Large intestine (tissue), 3 donors: ENCODE measurements around the gene TGFBR1. TPM values are rescaled to one million over a fixed set of nuclear protein-coding genes. Genes with fewer than 3 reads are reported as not detected.

Experiments used
- DNase-seq, 2 donors: peaks; one replicate each; pipeline versions ENCODE4 v3.0.0 to v3.0.0-alpha.2; 2013
- H3K27ac ChIP-seq: one replicate; pipeline ENCODE4 v1.5.1; 2013; ENCODE audit warnings: low read length
- H3K27me3 ChIP-seq: 2 replicates; pipeline ENCODE4 v1.6.1; 2013; ENCODE audit warnings: low read length; ENCODE audit not compliant: control insufficient read depth, insufficient read depth
- H3K36me3 ChIP-seq: 2 replicates; pipeline ENCODE4 v1.6.1; 2013; ENCODE audit warnings: low read length; ENCODE audit not compliant: control insufficient read depth, insufficient read depth
- H3K4me1 ChIP-seq: one replicate; pipeline ENCODE4 v1.6.1; 2013; ENCODE audit warnings: low read length; ENCODE audit not compliant: control insufficient read depth, insufficient read depth
- H3K4me3 ChIP-seq: one replicate; pipeline ENCODE4 v1.5.1; 2013; ENCODE audit warnings: low read length
- H3K9me3 ChIP-seq: one replicate; pipeline ENCODE4 v1.6.1; 2013; ENCODE audit warnings: mild to moderate bottlenecking, low read depth, low read length, moderate library complexity; ENCODE audit not compliant: control insufficient read depth
- WGBS: methylation state at CpG from one replicate; pipeline ENCODE4 v1.1.5; 2013; ENCODE audit warnings: low lambda C conversion rate; ENCODE audit not compliant: insufficient coverage; 5-methylcytosine and 5-hydroxymethylcytosine counted together
- polyA plus RNA-seq: library from polyadenylated mRNA; unstranded; fragments of 120-200 nt; gene quantifications from one replicate; pipeline ENCODE4 v1.2.1, GENCODE V29; 2013

Gene TGFBR1
- polyA plus RNA-seq, 1 donor, result 28.6 TPM

DNA sequence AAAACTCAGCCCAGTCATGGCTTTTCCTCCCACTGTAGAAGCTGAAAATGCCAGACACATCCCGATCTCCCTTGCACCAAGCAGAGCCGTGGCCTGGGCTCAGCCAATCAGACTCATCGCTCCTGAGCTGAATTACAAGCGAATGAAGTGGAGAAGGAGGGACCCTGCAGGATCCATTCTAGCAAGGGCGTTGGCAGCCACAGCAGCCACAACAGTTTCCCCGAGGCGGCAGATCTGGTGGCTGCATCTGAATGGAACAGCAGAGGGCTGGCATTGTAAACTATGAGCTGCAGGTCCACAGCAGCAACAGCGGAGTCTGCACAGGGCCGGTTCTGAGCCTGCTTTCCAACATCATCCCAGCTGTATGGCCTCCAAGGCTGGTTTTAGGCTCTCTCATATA lies 93.1 kb downstream of the TGFBR1 start:
- no CpG with 5 or more reads among the region's 9 CpGs for WGBS
- H3K36me3 ChIP-seq, result no peaks in the 10 kb centered on the region
- no peak overlapping the region for H3K27ac ChIP-seq
- no peak for DNase-seq
- H3K4me3 ChIP-seq, result no peak overlapping the region
- H3K27me3 ChIP-seq, result peaks cover 2% of the 10 kb centered on the region
- no peaks in the 10 kb centered on the region for H3K9me3 ChIP-seq
- no peaks in the 10 kb centered on the region for H3K4me1 ChIP-seq

DNA sequence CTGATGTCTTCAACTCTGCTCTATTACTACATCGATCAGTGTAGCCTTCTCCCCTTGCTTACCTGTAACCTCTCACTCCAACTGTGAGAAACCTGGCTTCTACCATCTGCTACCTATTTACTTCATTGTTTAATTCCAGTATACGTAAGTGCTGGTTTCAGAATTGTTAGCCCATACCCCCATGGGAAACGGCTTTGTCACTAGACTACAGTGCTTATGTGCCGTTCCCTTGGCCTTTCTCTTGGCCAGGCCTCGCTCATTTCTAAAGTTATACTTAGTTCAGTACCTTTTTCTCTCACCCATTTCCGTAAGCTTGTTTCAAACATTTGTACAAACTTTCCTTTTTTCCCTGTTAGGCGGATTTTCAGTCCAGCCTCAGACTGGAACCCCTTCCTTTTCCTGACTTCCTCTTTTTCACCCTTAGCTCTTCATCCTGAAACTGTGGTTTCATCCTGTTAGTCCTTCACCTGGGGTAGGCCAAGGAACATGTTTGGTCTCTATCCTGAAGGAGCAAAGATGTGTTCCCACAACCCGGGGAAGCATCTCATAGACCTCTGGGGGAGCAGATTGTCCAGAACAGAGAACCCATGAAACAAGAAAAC lies 95.1 kb downstream of the TGFBR1 start:
- Histone ChIP-seq H3K4me3 (no peak overlapping the region), H3K4me1 (no peaks in the 10 kb centered on the region), H3K9me3 (no peaks in the 10 kb centered on the region), H3K27ac (no peak overlapping the region), H3K36me3 (no peaks in the 10 kb centered on the region), H3K27me3 (no peaks in the 10 kb centered on the region)
- WGBS, result 95% methylated on average over 6 of the region's 8 CpGs
- no peak for DNase-seq

DNA sequence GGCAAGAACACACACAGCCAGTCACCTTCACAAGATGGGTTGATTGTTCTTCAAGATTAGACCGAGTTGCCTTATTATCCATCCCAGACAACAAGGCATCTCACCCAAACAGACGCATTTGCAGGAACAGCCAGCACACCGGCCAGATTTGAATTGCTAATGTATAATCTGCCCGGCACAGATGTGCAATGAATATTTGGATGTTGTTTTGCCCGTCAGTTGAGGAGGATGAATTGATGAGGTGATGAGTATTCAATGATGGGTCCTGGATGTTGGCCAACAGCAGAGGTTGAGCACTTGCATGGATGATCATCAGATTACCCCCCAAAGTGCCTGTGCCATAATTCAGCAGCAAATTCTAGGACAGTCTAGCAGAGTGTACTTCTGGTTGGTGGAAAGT lies 96.7 kb downstream of the TGFBR1 start:
- Histone ChIP-seq H3K4me3 (no peak overlapping the region), H3K27me3 (no peaks in the 10 kb centered on the region), H3K36me3 (no peaks in the 10 kb centered on the region), H3K9me3 (no peaks in the 10 kb centered on the region), H3K27ac (no peak overlapping the region), H3K4me1 (no peaks in the 10 kb centered on the region)
- no peak for DNase-seq
- WGBS, result no CpG with 5 or more reads among the region's 5 CpGs

Other genes with a start within 250 kb of the TGFBR1 start
- 19.7 TPM for gene COL15A1, start 161.2 kb upstream of the TGFBR1 start, polyA plus RNA-seq
- 40.6 TPM for gene ALG2, start 116.8 kb downstream of the TGFBR1 start, polyA plus RNA-seq
- 187 TPM for gene SEC61B, start 117.2 kb downstream of the TGFBR1 start, polyA plus RNA-seq